ENCODE measurements around the gene ITGBL1. TPM values are rescaled to one million over a fixed set of nuclear protein-coding genes. Genes with fewer than 3 reads are reported as not detected.

ITGBL1 gene
- total RNA-seq, 1 experiment from 2014 or later: 0.22 TPM

DNA sequence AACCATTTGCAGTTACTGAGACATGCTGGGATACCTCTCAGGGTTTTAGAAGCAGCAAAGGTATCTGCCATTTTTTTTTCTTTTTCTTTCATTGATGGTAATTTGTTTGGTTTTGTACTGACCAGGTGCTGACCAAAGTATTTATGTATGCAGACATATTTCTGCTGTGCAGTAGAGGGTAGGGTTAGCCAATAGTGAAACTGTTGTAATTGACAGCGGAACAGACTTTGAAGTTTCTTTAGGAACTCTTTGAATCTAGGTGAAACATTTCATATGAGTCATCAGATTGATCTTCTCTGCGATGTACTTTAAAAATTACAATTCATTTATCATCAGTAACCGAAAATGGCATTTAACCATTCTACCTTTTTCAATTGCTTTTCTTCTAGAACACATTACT, 63.0 kb downstream of the ITGBL1 start (continued):
- TF ChIP-seq EMX1 (CRISPR knock-in tag; IDR thresholded peaks at IDR 0.05) (no peak), ZNF138 (CRISPR knock-in tag; conservative IDR thresholded peaks at IDR 0.05) (no peak)
- TF ChIP-seq, protein P1, sequence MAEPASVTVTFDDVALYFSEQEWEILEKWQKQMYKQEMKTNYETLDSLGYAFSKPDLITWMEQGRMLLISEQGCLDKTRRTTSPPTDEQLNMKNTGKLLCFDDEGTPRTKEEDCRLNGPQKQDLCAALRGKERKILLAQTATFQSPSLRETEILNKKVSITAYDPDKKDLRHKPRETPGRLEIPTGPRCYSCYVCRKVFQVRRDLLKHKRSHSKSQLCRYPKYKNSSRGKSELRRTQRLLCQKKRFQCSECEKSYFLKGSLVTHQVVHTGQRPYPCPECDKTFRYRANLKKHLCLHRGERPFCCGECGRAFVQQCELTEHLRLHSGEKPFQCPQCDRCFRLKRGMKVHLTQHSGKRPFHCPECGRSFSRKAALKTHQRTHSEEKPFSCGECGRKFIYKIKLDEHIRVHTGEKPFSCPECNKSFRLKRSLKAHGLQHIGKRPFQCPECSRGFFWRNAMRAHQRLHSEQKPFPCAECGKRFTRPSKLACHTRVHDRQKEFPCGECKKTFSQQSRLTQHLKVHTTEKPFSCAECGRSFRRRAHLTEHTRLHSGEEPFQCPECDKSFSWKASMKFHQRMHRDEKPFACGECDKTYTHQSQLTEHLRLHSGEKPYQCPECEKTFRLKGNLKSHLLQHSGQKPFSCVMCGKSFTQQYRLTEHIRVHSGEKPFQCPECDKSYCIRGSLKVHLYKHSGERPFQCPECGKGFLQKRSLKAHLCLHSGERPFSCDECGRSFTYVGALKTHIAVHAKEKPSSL (CRISPR knock-in tag; conservative IDR thresholded peaks at IDR 0.05): no peak

GRCh38 chr13:101516262-101516661, 63.8 kb downstream of the ITGBL1 start:
- Mint-ChIP-seq H3K4me1 (peaks cover 27% of the 10 kb centered on the region), H3K27me3 (ENCODE audit: low read depth) (no peaks in the 10 kb centered on the region), H3K36me3 (no peaks in the 10 kb centered on the region), H3K9me3 (no peaks in the 10 kb centered on the region), H3K27ac (no peak overlapping the region), H3K4me3 (no peak overlapping the region)
- POLR2A ChIA-PET: no interaction called here
- no peak for ATAC-seq
- CTCF ChIA-PET: interaction anchor here (1.1 kb wide), 1 partner anchor 371 kb away, joined by 3 read pairs; no protein-coding TSS in a partner anchor
- DNase-seq (ENCODE audit: low spot score): no peak
- TF ChIP-seq MAX (CRISPR knock-in tag; IDR thresholded peaks at IDR 0.05): no peak
- no peak for TF ChIP-seq ATF6 (CRISPR knock-in tag; IDR thresholded peaks at IDR 0.05)
- TF ChIP-seq, protein P2, sequence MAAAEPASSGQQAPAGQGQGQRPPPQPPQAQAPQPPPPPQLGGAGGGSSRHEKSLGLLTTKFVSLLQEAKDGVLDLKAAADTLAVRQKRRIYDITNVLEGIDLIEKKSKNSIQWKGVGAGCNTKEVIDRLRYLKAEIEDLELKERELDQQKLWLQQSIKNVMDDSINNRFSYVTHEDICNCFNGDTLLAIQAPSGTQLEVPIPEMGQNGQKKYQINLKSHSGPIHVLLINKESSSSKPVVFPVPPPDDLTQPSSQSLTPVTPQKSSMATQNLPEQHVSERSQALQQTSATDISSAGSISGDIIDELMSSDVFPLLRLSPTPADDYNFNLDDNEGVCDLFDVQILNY (CRISPR knock-in tag; IDR thresholded peaks at IDR 0.05): no peak
- no peak for TF ChIP-seq ZNF232 (CRISPR knock-in tag; IDR thresholded peaks at IDR 0.05)
- TF ChIP-seq, protein P3, sequence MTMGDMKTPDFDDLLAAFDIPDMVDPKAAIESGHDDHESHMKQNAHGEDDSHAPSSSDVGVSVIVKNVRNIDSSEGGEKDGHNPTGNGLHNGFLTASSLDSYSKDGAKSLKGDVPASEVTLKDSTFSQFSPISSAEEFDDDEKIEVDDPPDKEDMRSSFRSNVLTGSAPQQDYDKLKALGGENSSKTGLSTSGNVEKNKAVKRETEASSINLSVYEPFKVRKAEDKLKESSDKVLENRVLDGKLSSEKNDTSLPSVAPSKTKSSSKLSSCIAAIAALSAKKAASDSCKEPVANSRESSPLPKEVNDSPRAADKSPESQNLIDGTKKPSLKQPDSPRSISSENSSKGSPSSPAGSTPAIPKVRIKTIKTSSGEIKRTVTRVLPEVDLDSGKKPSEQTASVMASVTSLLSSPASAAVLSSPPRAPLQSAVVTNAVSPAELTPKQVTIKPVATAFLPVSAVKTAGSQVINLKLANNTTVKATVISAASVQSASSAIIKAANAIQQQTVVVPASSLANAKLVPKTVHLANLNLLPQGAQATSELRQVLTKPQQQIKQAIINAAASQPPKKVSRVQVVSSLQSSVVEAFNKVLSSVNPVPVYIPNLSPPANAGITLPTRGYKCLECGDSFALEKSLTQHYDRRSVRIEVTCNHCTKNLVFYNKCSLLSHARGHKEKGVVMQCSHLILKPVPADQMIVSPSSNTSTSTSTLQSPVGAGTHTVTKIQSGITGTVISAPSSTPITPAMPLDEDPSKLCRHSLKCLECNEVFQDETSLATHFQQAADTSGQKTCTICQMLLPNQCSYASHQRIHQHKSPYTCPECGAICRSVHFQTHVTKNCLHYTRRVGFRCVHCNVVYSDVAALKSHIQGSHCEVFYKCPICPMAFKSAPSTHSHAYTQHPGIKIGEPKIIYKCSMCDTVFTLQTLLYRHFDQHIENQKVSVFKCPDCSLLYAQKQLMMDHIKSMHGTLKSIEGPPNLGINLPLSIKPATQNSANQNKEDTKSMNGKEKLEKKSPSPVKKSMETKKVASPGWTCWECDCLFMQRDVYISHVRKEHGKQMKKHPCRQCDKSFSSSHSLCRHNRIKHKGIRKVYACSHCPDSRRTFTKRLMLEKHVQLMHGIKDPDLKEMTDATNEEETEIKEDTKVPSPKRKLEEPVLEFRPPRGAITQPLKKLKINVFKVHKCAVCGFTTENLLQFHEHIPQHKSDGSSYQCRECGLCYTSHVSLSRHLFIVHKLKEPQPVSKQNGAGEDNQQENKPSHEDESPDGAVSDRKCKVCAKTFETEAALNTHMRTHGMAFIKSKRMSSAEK (CRISPR knock-in tag; IDR thresholded peaks at IDR 0.05; ENCODE audit: borderline replicate concordance): no peak
- no peak for TF ChIP-seq TEAD4 (CRISPR knock-in tag; IDR thresholded peaks at IDR 0.05)
- no peak for TF ChIP-seq STAT6 (CRISPR knock-in tag; conservative IDR thresholded peaks at IDR 0.05; ENCODE audit: low read depth)

GRCh38 chr13:101520672-101521071, 68.2 kb downstream of the ITGBL1 start:
- CTCF ChIA-PET: no interaction called here
- ATAC-seq: no peak
- TF ChIP-seq, protein P4, sequence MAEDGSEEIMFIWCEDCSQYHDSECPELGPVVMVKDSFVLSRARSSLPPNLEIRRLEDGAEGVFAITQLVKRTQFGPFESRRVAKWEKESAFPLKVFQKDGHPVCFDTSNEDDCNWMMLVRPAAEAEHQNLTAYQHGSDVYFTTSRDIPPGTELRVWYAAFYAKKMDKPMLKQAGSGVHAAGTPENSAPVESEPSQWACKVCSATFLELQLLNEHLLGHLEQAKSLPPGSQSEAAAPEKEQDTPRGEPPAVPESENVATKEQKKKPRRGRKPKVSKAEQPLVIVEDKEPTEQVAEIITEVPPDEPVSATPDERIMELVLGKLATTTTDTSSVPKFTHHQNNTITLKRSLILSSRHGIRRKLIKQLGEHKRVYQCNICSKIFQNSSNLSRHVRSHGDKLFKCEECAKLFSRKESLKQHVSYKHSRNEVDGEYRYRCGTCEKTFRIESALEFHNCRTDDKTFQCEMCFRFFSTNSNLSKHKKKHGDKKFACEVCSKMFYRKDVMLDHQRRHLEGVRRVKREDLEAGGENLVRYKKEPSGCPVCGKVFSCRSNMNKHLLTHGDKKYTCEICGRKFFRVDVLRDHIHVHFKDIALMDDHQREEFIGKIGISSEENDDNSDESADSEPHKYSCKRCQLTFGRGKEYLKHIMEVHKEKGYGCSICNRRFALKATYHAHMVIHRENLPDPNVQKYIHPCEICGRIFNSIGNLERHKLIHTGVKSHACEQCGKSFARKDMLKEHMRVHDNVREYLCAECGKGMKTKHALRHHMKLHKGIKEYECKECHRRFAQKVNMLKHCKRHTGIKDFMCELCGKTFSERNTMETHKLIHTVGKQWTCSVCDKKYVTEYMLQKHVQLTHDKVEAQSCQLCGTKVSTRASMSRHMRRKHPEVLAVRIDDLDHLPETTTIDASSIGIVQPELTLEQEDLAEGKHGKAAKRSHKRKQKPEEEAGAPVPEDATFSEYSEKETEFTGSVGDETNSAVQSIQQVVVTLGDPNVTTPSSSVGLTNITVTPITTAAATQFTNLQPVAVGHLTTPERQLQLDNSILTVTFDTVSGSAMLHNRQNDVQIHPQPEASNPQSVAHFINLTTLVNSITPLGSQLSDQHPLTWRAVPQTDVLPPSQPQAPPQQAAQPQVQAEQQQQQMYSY (CRISPR knock-in tag; IDR thresholded peaks at IDR 0.05): no peak
- TF ChIP-seq, protein P5, sequence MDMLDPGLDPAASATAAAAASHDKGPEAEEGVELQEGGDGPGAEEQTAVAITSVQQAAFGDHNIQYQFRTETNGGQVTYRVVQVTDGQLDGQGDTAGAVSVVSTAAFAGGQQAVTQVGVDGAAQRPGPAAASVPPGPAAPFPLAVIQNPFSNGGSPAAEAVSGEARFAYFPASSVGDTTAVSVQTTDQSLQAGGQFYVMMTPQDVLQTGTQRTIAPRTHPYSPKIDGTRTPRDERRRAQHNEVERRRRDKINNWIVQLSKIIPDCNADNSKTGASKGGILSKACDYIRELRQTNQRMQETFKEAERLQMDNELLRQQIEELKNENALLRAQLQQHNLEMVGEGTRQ (CRISPR knock-in tag; IDR thresholded peaks at IDR 0.05): no peak
- TF ChIP-seq RELA (CRISPR knock-in tag; IDR thresholded peaks at IDR 0.05; ENCODE audit: borderline replicate concordance): no peak

More at GRCh38 chr13:101520672-101521071, 68.2 kb downstream of the ITGBL1 start:
- Mint-ChIP-seq H3K36me3 (no peaks in the 10 kb centered on the region), H3K4me3 (no peak overlapping the region), H3K27me3 (ENCODE audit: low read depth) (no peaks in the 10 kb centered on the region), H3K27ac (peak overlapping the region; percentile 17; the same call in 1 of the 2 replicates), H3K9me3 (no peaks in the 10 kb centered on the region), H3K4me1 (peaks cover 13% of the 10 kb centered on the region)
- DNase-seq (ENCODE audit: low spot score): no peak
- POLR2A ChIA-PET: no interaction called here
